CD4-positive, CD25-positive, alpha-beta regulatory T cell (primary cell): Measurements from ENCODE around the gene ZFAND6. TPM values are rescaled to one million over a fixed set of nuclear protein-coding genes. Genes with fewer than 3 reads are reported as not detected.
"Not testable (repeated sequence)": the region's sequence is repeated elsewhere in the genome, so short reads cannot be mapped to it uniquely, and the experiment has no call there.

Experiments
- ATAC-seq, 2 donors: fragments of 150-1000 bp; cut with Tn5 transposase; one replicate each; pipeline ENCODE4 v1.10.0; 2021; ENCODE audit warnings: low read depth in 2 of 2, moderate number of reproducible peaks in 2 of 2, moderate library complexity in 1 of 2
- DNase-seq, 3 donors: peaks; one replicate each; pipeline versions ENCODE4 v3.0.0 to v3.0.0-alpha.2; 2012 to 2022; ENCODE audit warnings: mixed read lengths in 1 of 3
- H3K27ac ChIP-seq: one replicate; pipeline ENCODE4 v1.7.0; 2013; ENCODE audit warnings: mild to moderate bottlenecking, low read length; ENCODE audit not compliant: insufficient read depth, poor library complexity, severe bottlenecking
- H3K27me3 ChIP-seq: one replicate; pipeline ENCODE4 v1.7.0; 2013; ENCODE audit warnings: low read length; ENCODE audit not compliant: control insufficient read depth, insufficient read depth
- H3K36me3 ChIP-seq: one replicate; pipeline ENCODE4 v1.7.0; 2013; ENCODE audit warnings: mild to moderate bottlenecking, low read length, moderate library complexity; ENCODE audit not compliant: control insufficient read depth, insufficient read depth
- H3K4me1 ChIP-seq: 2 replicates; pipeline ENCODE4 v1.7.0; 2013; ENCODE audit warnings: mild to moderate bottlenecking, low read length; ENCODE audit not compliant: insufficient read depth, control insufficient read depth, poor library complexity, severe bottlenecking
- H3K4me3 ChIP-seq: one replicate; pipeline ENCODE4 v1.7.0; 2013; ENCODE audit warnings: low read depth, mild to moderate bottlenecking, low read length, moderate library complexity
- H3K9me3 ChIP-seq, 2 experiments: 1 replicate in 1 of 2; 2 replicates in 1 of 2; pipeline ENCODE4 v1.7.0; 2013; ENCODE audit warnings: low read length in 2 of 2, mild to moderate bottlenecking in 1 of 2, moderate library complexity in 1 of 2; ENCODE audit not compliant: control insufficient read depth in 2 of 2
- H3K27ac Mint-ChIP-seq, 3 donors: one replicate each; pipeline ENCODE4 v1.8.0; 2020 to 2022; ENCODE audit warnings: mild to moderate bottlenecking in 3 of 3, mixed read lengths in 3 of 3, moderate library complexity in 2 of 3
- H3K27me3 Mint-ChIP-seq: one replicate; pipeline ENCODE4 v1.8.0; 2022; ENCODE audit warnings: mild to moderate bottlenecking, mixed read lengths
- H3K36me3 Mint-ChIP-seq: one replicate; pipeline ENCODE4 v1.8.0; 2020; ENCODE audit warnings: mixed read lengths
- H3K4me1 Mint-ChIP-seq, 4 donors: one replicate each; pipeline ENCODE4 v1.8.0; 2020 to 2022; ENCODE audit warnings: mixed read lengths in 4 of 4, mild to moderate bottlenecking in 1 of 4
- H3K4me3 Mint-ChIP-seq, 4 donors: one replicate each; pipeline ENCODE4 v1.8.0; 2020 to 2022; ENCODE audit warnings: mild to moderate bottlenecking in 4 of 4, mixed read lengths in 4 of 4, moderate library complexity in 3 of 4
- H3K9me3 Mint-ChIP-seq, 7 donors: one replicate each; pipeline ENCODE4 v1.8.0; 2020 to 2022; ENCODE audit warnings: mixed read lengths in 7 of 7, mild to moderate bottlenecking in 3 of 7, moderate library complexity in 2 of 7
- polyA plus RNA-seq, 4 donors: library from polyadenylated mRNA; unstranded; fragments of 300-500 nt; fragmentation: Illumina TruSeq; gene quantifications; one replicate each; pipeline ENCODE4 v1.2.3, GENCODE V29; 2021
- total RNA-seq: library from RNA; stranded (reverse); gene quantifications from one replicate; pipeline ENCODE4 v1.2.3, GENCODE V29; 2022

Gene ZFAND6
- total and polyA plus RNA-seq, 5 donors from 2014 or later, result 94.7 to 124 (median 114) TPM

DNA sequence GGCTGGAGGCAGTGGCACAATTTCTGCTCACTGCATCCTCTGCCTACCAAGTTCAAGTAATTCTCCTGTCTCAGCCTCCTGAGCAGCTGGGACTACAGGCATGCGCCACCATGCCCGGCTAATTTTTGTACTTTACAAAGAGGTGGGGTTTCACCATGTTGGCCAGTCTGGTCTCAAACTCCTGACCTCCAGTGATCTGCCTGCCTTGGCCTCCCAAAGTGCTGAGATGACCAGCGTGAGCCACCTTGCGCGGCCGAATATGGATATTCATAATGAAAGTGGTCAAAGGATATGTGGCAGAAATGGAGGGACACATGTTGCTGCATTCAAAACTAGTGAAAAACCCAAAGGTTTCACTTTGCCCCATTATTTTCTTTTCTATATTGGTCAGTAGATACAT, 40.2 kb downstream of the ZFAND6 start:
- H3K36me3 Mint-ChIP-seq, H3K36me3 ChIP-seq, H3K9me3 Mint-ChIP-seq, H3K9me3 ChIP-seq, H3K4me1 ChIP-seq, H3K4me3 ChIP-seq, DNase-seq, H3K27ac Mint-ChIP-seq, H3K27me3 ChIP-seq, H3K27ac ChIP-seq, H3K4me3 Mint-ChIP-seq, ATAC-seq, H3K27me3 Mint-ChIP-seq: not testable (repeated sequence)
- H3K4me1 Mint-ChIP-seq, result peaks cover 29 to 55% (median 41%) of the 10 kb centered on the region in 4 donors

DNA sequence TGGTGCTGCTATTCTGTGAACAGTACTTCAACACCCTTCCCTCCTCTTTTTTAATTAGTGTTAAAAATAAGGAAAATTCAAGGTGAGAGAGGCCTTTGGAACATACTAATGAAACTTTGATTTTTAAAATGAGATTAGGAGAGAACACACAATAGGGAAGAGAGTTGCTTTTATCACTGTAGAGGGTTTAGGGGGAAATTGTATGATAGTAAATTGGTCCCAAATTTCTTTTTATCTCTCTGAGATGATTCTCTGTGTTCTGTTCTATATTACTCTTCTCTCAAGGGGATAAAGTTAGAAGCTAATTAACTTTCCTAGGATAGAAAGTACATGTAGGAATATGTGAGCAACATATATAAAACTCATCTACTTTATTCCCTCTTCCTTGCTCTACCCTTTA, 40.8 kb downstream of the ZFAND6 start:
- Histone ChIP-seq H3K27me3 (no peaks in the 10 kb centered on the region), H3K27ac (no peak overlapping the region), H3K9me3 (no peaks in the 10 kb centered on the region), H3K36me3 (no peaks in the 10 kb centered on the region), H3K4me3 (no peak overlapping the region), H3K4me1 (peaks cover 10% of the 10 kb centered on the region)
- DNase-seq, result no peak
- Mint-ChIP-seq H3K27me3 (no peaks in the 10 kb centered on the region), H3K36me3 (peaks cover 3% of the 10 kb centered on the region), H3K4me1 (peaks cover 28 to 54% (median 41%) of the 10 kb centered on the region in 4 donors), H3K27ac (no peak overlapping the region), H3K4me3 (no peak overlapping the region), H3K9me3 (no peaks in the 10 kb centered on the region)
- ATAC-seq, result no peak

GRCh38 chr15:80105193-80105592, 45.7 kb downstream of the ZFAND6 start:
- peak overlapping the region in 2 of 3 donors; percentile 51 to 61 for H3K27ac Mint-ChIP-seq

DNA sequence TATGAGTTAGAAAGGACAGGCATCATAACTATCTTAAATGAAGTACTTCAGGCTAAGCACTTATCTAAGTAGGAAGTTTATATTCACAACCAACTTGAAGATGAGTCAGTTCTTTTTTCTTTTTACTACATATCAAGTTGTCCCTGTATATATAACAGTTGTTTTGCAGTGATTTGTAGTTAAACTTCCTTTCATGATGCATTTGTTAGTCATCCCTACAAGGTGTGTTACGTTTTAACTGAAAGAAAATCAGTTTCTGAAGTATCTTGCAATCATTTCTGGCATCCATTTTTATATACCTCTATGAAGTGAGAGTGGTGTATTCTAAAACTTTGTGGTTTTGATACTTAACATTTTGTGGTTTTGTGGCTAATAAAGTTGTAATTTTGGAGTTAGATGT, 46.1 kb downstream of the ZFAND6 start:
- no peak overlapping the region for H3K4me3 Mint-ChIP-seq
- H3K36me3 Mint-ChIP-seq, result peaks cover 3% of the 10 kb centered on the region
- H3K9me3 Mint-ChIP-seq, result no peaks in the 10 kb centered on the region

More at GRCh38 chr15:80105193-80105592, 45.7 kb downstream of the ZFAND6 start:
- Mint-ChIP-seq H3K36me3 (peaks cover 3% of the 10 kb centered on the region), H3K4me1 (peaks cover 36 to 70% (median 60%) of the 10 kb centered on the region in 4 donors), H3K4me3 (no peak overlapping the region), H3K27me3 (no peaks in the 10 kb centered on the region), H3K9me3 (no peaks in the 10 kb centered on the region)
- ATAC-seq (no peak), DNase-seq (no peak)
- Histone ChIP-seq H3K4me1 (peaks cover 11% of the 10 kb centered on the region), H3K9me3 (no peaks in the 10 kb centered on the region), H3K36me3 (no peaks in the 10 kb centered on the region), H3K27me3 (no peaks in the 10 kb centered on the region), H3K27ac (no peak overlapping the region), H3K4me3 (no peak overlapping the region)

DNA sequence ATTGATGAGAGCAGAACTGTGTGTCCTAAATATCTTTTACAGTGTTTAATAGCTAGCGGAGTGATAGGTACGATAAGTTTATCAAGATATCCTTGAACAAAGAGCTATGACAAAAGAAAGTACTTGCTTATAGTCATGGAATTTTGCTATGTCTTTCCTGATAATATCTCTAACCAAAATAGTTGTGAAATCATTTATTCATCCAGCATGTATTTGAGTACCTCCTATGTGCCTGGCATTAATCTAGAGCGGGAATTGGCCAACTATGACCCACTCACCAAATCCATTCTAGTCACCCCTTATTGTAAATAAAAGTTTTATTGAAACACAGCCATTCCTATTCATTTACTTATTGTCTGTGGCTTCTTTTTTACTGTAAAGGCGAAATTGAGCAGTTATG, 46.6 kb downstream of the ZFAND6 start:
- no peak overlapping the region for H3K4me3 Mint-ChIP-seq
- H3K4me3 ChIP-seq, result peak overlapping the region; percentile 34
- H3K27ac Mint-ChIP-seq, result peak overlapping the region in 1 of 3 donors; percentile 61
- ATAC-seq (no peak), DNase-seq (no peak)
- H3K36me3 Mint-ChIP-seq, result peaks cover 3% of the 10 kb centered on the region
- no peak overlapping the region for H3K27ac ChIP-seq
- H3K27me3 Mint-ChIP-seq, result no peaks in the 10 kb centered on the region
- H3K4me1 Mint-ChIP-seq, result peaks cover 36 to 75% (median 62%) of the 10 kb centered on the region in 4 donors
- no peaks in the 10 kb centered on the region for H3K9me3 ChIP-seq
- no peaks in the 10 kb centered on the region for H3K27me3 ChIP-seq
- no peaks in the 10 kb centered on the region for H3K9me3 Mint-ChIP-seq
- H3K36me3 ChIP-seq, result no peaks in the 10 kb centered on the region
- peaks cover 11% of the 10 kb centered on the region for H3K4me1 ChIP-seq

More for the DNA sequence above, 46.1 kb downstream of the ZFAND6 start:
- no peak overlapping the region for H3K27ac ChIP-seq
- Mint-ChIP-seq H3K27me3 (no peaks in the 10 kb centered on the region), H3K27ac (peak overlapping the region in 1 of 3 donors; percentile 61), H3K4me1 (peaks cover 36 to 72% (median 61%) of the 10 kb centered on the region in 4 donors)
- peak; percentile 47 to 60 for ATAC-seq
- H3K4me3 ChIP-seq, result peak overlapping the region; percentile 34
- peaks cover 11% of the 10 kb centered on the region for H3K4me1 ChIP-seq
- peak in 1 of 3 donors; percentile 5 for DNase-seq
- no peaks in the 10 kb centered on the region for H3K9me3 ChIP-seq
- H3K36me3 ChIP-seq, result no peaks in the 10 kb centered on the region
- no peaks in the 10 kb centered on the region for H3K27me3 ChIP-seq

DNA sequence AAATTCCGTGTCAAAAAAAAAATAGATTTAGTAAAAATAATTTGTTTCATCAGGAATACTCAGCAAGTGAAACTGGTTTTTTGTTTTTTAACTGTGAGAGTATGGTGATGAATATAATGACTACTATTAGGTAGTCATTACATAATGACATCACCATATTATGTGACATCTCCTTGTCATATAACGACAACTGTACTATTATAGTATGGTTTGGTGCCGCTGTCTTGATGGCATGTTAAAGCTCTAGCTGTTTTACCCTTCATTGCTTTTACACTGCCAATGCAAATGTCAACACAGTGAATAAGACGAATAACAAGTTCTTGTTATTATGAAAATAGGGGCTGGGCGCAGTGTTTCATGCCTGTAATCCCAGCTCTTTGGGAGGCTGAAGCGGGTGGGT, 47.7 kb downstream of the ZFAND6 start:
- no peak overlapping the region for H3K4me3 ChIP-seq
- H3K27me3 ChIP-seq, result no peaks in the 10 kb centered on the region
- no peaks in the 10 kb centered on the region for H3K36me3 ChIP-seq
- no peak for ATAC-seq
- Mint-ChIP-seq H3K4me1 (peaks cover 42 to 71% (median 55%) of the 10 kb centered on the region in 4 donors), H3K9me3 (no peaks in the 10 kb centered on the region), H3K27ac (no peak overlapping the region), H3K27me3 (no peaks in the 10 kb centered on the region), H3K36me3 (no peaks in the 10 kb centered on the region), H3K4me3 (no peak overlapping the region)
- H3K4me1 ChIP-seq, result peaks cover 11% of the 10 kb centered on the region
- no peak overlapping the region for H3K27ac ChIP-seq
- H3K9me3 ChIP-seq, result no peaks in the 10 kb centered on the region
- DNase-seq, result no peak

GRCh38 chr15:80107774-80108173, 48.3 kb downstream of the ZFAND6 start:
- H3K27ac ChIP-seq, result no peak overlapping the region
- H3K36me3 Mint-ChIP-seq, result no peaks in the 10 kb centered on the region
- DNase-seq (no peak), ATAC-seq (no peak)
- peaks cover 37 to 70% (median 53%) of the 10 kb centered on the region in 4 donors for H3K4me1 Mint-ChIP-seq
- no peaks in the 10 kb centered on the region for H3K9me3 ChIP-seq
- peaks cover 11% of the 10 kb centered on the region for H3K4me1 ChIP-seq
- no peak overlapping the region for H3K4me3 ChIP-seq
- H3K4me3 Mint-ChIP-seq, result no peak overlapping the region
- H3K27me3 Mint-ChIP-seq, result no peaks in the 10 kb centered on the region
- no peaks in the 10 kb centered on the region for H3K27me3 ChIP-seq
- no peaks in the 10 kb centered on the region for H3K9me3 Mint-ChIP-seq
- no peaks in the 10 kb centered on the region for H3K36me3 ChIP-seq
- H3K27ac Mint-ChIP-seq, result no peak overlapping the region

GRCh38 chr15:80109388-80109787, 49.9 kb downstream of the ZFAND6 start:
- H3K4me3 ChIP-seq, result no peak overlapping the region
- no peak for ATAC-seq
- peaks cover 11% of the 10 kb centered on the region for H3K4me1 ChIP-seq
- H3K27ac ChIP-seq, result no peak overlapping the region
- DNase-seq, result no peak
- H3K36me3 ChIP-seq, result no peaks in the 10 kb centered on the region
- H3K9me3 ChIP-seq, result no peaks in the 10 kb centered on the region
- Mint-ChIP-seq H3K9me3 (no peaks in the 10 kb centered on the region), H3K4me3 (no peak overlapping the region), H3K4me1 (peaks cover 34 to 71% (median 48%) of the 10 kb centered on the region in 4 donors), H3K27ac (no peak overlapping the region), H3K36me3 (no peaks in the 10 kb centered on the region), H3K27me3 (no peaks in the 10 kb centered on the region)
- no peaks in the 10 kb centered on the region for H3K27me3 ChIP-seq
